ENCODE results near the gene BDKRB1.

The BDKRB1 gene

DNA sequence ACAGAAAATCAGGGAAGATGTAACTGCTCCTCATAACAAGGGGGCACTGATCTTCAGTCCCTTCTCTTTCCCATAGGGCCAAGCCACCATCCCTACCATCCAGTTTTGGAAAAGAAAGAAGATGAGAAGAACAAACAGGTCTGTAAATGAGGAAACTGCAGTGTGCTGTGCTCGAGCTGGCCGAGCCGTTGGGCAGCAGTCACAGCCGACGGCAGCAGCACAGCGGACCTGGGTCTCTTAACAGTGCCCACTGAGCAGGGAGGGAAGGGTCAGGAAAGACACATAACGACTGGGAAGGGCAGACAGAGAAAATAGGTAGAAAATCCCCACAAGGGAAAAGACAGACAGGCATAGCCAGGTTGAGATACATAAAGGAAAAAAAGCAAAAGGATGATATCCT lies 38.2 kb downstream of the BDKRB1 start:
- no peak overlapping the region for H3K4me3 ChIP-seq (ENCODE audit: low read length)
- no peaks in the 10 kb centered on the region for H3K9me3 ChIP-seq (ENCODE audit: control insufficient read depth, insufficient read depth, low read length)
- peaks cover 2% of the 10 kb centered on the region; the same call in 1 of the 2 replicates for H3K36me3 ChIP-seq (ENCODE audit: control insufficient read depth, insufficient read depth, low read length)
- no peaks in the 10 kb centered on the region for H3K4me1 ChIP-seq (ENCODE audit: control insufficient read depth, insufficient read depth, low read length)
- DNase-seq (ENCODE audit: low read depth, low spot score) = no peak
- WGBS (ENCODE audit: insufficient coverage, insufficient read length) = no CpG with 5 or more reads among the region's 7 CpGs
- H3K27me3 ChIP-seq (ENCODE audit: control insufficient read depth, insufficient read depth, low read length) = no peaks in the 10 kb centered on the region
- no peak overlapping the region for H3K27ac ChIP-seq (ENCODE audit: low read length)

DNA sequence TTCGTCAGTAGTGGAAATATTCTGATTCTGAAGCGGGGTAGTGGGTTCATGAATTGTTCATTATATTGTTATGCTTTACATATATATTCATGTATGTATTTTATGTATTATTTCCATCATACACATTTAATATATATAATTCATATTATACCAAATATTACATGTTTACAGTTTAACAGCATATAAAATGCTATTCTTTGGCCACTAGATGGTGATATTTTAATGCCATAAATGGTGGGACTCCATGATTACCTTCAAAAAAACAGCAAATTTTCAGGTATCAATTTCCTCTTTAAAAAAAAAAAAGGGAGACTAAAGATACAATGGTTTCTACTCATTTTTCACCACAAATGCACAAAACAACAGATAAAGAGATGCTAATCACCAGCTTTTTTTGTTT lies 41.0 kb downstream of the BDKRB1 start:
- Histone ChIP-seq H3K9me3 (ENCODE audit: control insufficient read depth, insufficient read depth, low read length) (no peaks in the 10 kb centered on the region), H3K4me1 (ENCODE audit: control insufficient read depth, insufficient read depth, low read length) (no peaks in the 10 kb centered on the region), H3K27ac (ENCODE audit: low read length) (no peak overlapping the region), H3K27me3 (ENCODE audit: control insufficient read depth, insufficient read depth, low read length) (no peaks in the 10 kb centered on the region), H3K36me3 (ENCODE audit: control insufficient read depth, insufficient read depth, low read length) (no peaks in the 10 kb centered on the region; the same call in 1 of the 2 replicates), H3K4me3 (ENCODE audit: low read length) (no peak overlapping the region)
- DNase-seq (ENCODE audit: low read depth, low spot score) = no peak
- WGBS (ENCODE audit: insufficient coverage, insufficient read length) = no CpG with 5 or more reads among the region's 2 CpGs

DNA sequence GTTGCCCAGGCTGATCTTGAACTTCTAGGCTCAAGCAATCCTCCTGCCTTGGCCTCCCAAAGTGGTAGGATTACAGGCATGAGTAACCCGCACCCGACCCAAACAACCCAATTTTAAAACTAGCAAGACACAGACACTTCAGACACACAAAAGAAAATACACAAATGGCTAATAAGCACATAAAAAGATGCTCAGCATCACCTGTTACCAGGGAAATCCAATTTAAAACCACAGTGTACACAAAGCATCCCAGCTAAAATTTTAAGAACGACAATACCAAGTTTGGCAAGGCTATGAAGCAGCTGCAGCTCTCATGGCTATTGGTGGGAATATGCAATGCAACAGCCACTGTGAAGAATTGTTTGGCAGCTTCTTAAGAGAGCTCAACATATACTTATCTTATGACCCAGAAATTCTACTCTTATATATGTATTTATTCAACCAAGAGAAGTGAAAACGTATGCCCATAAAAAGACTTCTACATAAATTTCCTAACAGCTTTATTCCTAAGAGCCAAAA lies 42.0 kb downstream of the BDKRB1 start:
- Histone ChIP-seq H3K27me3 (ENCODE audit: control insufficient read depth, insufficient read depth, low read length) (no peaks in the 10 kb centered on the region), H3K9me3 (ENCODE audit: control insufficient read depth, insufficient read depth, low read length) (no peaks in the 10 kb centered on the region), H3K4me3 (ENCODE audit: low read length) (no peak overlapping the region), H3K36me3 (ENCODE audit: control insufficient read depth, insufficient read depth, low read length) (no peaks in the 10 kb centered on the region; the same call in 1 of the 2 replicates), H3K27ac (ENCODE audit: low read length) (no peak overlapping the region), H3K4me1 (ENCODE audit: control insufficient read depth, insufficient read depth, low read length) (no peaks in the 10 kb centered on the region)
- DNase-seq (ENCODE audit: low read depth, low spot score) = no peak
- no CpG with 5 or more reads among the region's 4 CpGs for WGBS (ENCODE audit: insufficient coverage, insufficient read length)

DNA sequence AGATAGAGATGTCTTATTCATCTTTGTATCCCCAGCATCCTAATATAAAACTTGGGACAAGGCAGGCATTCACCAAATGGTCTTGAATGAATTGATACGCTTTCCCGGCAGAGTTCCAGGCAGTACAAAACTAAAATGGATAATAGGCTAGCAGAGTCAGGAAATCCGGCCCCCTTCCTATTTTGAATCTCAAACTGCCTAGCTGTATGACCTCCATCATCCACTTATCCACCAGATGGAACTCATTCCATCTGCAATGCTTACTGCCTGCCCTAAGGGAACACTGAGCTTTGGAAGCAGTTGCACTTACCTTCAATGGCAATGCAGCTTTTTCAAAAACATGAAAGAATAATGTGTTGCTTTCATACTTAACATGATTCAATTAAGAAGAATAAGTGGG lies 43.4 kb downstream of the BDKRB1 start:
- H3K27me3 ChIP-seq (ENCODE audit: control insufficient read depth, insufficient read depth, low read length) = no peaks in the 10 kb centered on the region
- H3K27ac ChIP-seq (ENCODE audit: low read length) = no peak overlapping the region
- H3K4me3 ChIP-seq (ENCODE audit: low read length) = no peak overlapping the region
- DNase-seq (ENCODE audit: low read depth, low spot score) = no peak
- no CpG with 5 or more reads among the region's 3 CpGs for WGBS (ENCODE audit: insufficient coverage, insufficient read length)
- no peaks in the 10 kb centered on the region; the same call in 1 of the 2 replicates for H3K36me3 ChIP-seq (ENCODE audit: control insufficient read depth, insufficient read depth, low read length)
- H3K4me1 ChIP-seq (ENCODE audit: control insufficient read depth, insufficient read depth, low read length) = no peaks in the 10 kb centered on the region
- no peaks in the 10 kb centered on the region for H3K9me3 ChIP-seq (ENCODE audit: control insufficient read depth, insufficient read depth, low read length)

DNA sequence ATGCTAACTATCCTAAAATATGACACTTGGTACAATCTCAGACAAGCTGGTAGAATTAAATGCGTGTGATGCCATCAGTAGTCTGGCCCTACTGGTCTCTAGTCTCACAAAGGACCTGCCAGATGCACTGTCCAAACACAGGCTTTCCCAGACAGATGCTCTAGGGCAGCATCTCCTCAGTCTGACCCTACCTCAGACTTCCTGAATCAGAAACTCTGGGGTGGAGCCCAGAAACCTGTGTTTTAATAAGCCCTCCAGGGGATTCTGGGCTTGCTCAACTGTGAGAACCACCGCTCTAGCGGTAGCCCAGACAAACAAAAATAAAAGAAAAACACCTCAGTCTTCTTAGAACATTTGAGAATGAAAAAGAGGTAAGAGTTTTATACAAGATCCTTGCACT lies 48.0 kb downstream of the BDKRB1 start:
- H3K4me3 ChIP-seq (ENCODE audit: low read length) = no peak overlapping the region
- H3K36me3 ChIP-seq (ENCODE audit: control insufficient read depth, insufficient read depth, low read length) = no peaks in the 10 kb centered on the region; the same call in 1 of the 2 replicates
- no peak for DNase-seq (ENCODE audit: low read depth, low spot score)
- no peak overlapping the region for H3K27ac ChIP-seq (ENCODE audit: low read length)
- WGBS (ENCODE audit: insufficient coverage, insufficient read length) = no CpG with 5 or more reads among the region's 3 CpGs
- H3K27me3 ChIP-seq (ENCODE audit: control insufficient read depth, insufficient read depth, low read length) = no peaks in the 10 kb centered on the region; the same call in 1 of the 2 replicates
- H3K9me3 ChIP-seq (ENCODE audit: control insufficient read depth, insufficient read depth, low read length) = no peaks in the 10 kb centered on the region
- no peaks in the 10 kb centered on the region for H3K4me1 ChIP-seq (ENCODE audit: control insufficient read depth, insufficient read depth, low read length)

DNA sequence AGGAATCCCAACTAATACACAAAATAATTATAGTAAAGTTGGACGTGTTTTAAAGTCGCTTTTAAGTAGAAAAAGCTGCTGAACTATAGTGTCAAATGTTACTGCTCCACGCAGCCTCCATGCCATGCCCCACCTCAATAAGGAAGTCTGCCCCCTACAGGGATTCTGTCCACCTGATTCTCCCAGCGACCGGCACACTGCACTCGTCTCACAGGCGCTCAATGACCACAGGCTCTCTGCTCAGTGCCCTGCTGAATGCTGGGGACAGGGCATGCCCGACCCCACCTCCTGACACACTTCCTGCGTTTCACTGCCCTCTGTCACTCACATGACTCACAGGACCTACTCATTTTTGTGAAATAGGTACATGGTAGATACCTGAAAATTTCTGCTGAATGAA lies 48.9 kb downstream of the BDKRB1 start:
- H3K36me3 ChIP-seq (ENCODE audit: control insufficient read depth, insufficient read depth, low read length) = no peaks in the 10 kb centered on the region; the same call in 1 of the 2 replicates
- DNase-seq (ENCODE audit: low read depth, low spot score) = no peak
- no CpG with 5 or more reads among the region's 9 CpGs for WGBS (ENCODE audit: insufficient coverage, insufficient read length)
- H3K9me3 ChIP-seq (ENCODE audit: control insufficient read depth, insufficient read depth, low read length) = no peaks in the 10 kb centered on the region
- no peaks in the 10 kb centered on the region; the same call in 1 of the 2 replicates for H3K27me3 ChIP-seq (ENCODE audit: control insufficient read depth, insufficient read depth, low read length)
- H3K27ac ChIP-seq (ENCODE audit: low read length) = no peak overlapping the region
- H3K4me3 ChIP-seq (ENCODE audit: low read length) = no peak overlapping the region
- H3K4me1 ChIP-seq (ENCODE audit: control insufficient read depth, insufficient read depth, low read length) = no peaks in the 10 kb centered on the region

DNA sequence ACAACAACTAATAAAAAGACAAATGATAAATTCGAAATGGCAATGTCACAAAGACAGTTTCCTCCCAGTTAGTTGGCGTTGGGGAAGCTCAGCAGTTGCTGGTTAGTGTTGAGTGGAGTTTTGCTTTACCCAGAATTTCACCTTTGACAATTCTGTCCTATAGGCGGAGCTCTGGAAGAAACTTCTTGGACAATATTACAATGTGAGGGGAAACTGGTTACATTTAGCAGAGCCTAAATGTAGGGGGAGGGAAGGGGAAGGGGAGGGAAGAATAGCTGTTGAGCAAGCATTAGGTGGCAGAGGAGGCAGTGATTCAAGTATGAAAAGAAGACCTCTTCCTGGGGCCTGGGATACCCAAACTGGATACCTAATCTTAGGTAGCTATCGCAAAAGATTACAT lies 51.4 kb downstream of the BDKRB1 start:
- H3K9me3 ChIP-seq (ENCODE audit: control insufficient read depth, insufficient read depth, low read length) = no peaks in the 10 kb centered on the region
- H3K27ac ChIP-seq (ENCODE audit: low read length) = no peak overlapping the region
- WGBS (ENCODE audit: insufficient coverage, insufficient read length) = no CpG with 5 or more reads among the region's 4 CpGs
- H3K4me3 ChIP-seq (ENCODE audit: low read length) = no peak overlapping the region
- no peaks in the 10 kb centered on the region for H3K4me1 ChIP-seq (ENCODE audit: control insufficient read depth, insufficient read depth, low read length)
- DNase-seq (ENCODE audit: low read depth, low spot score) = no peak
- no peaks in the 10 kb centered on the region; the same call in 1 of the 2 replicates for H3K27me3 ChIP-seq (ENCODE audit: control insufficient read depth, insufficient read depth, low read length)
- peaks cover 2% of the 10 kb centered on the region; the same call in 1 of the 2 replicates for H3K36me3 ChIP-seq (ENCODE audit: control insufficient read depth, insufficient read depth, low read length)

DNA sequence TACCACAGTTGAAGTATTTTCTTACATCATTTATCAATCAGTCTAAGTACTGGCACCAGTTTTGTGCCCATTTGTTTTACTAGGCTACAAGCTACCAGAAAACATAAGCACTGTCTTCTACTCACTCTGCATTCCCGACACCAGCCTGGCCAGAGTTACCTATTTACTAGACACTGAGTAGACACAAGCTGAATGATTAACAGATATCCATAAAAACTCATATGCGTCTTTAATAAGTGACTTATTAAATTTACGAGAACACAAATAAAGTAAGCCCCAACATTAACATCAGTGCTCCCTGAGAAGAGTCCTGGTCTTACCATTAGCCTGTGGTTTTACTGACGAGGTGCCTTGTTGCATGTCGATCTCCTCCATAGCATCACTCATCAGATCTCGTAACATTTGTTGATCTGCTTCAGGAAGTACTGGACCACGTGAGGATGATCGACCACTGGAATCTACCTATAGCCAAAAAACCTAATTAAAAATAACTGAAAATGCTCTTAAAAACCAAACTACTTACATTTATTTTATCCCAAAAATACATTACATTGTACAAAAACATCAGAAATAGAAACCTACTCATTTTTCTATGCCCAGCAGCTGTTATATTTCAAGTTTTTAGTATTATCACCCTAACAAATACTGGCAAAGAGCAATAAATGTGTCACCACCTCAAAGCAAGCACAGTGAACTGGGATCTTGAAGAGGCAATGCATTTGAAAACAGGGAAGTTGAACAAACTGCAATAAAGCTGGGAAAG lies 53.3 kb downstream of the BDKRB1 start:
- Histone ChIP-seq H3K4me3 (ENCODE audit: low read length) (no peak overlapping the region), H3K4me1 (ENCODE audit: control insufficient read depth, insufficient read depth, low read length) (no peaks in the 10 kb centered on the region), H3K36me3 (ENCODE audit: control insufficient read depth, insufficient read depth, low read length) (peaks cover 2% of the 10 kb centered on the region; the same call in 1 of the 2 replicates), H3K27me3 (ENCODE audit: control insufficient read depth, insufficient read depth, low read length) (no peaks in the 10 kb centered on the region; the same call in 1 of the 2 replicates), H3K27ac (ENCODE audit: low read length) (no peak overlapping the region), H3K9me3 (ENCODE audit: control insufficient read depth, insufficient read depth, low read length) (no peaks in the 10 kb centered on the region)
- WGBS (ENCODE audit: insufficient coverage, insufficient read length) = no CpG with 5 or more reads among the region's 8 CpGs
- no peak for DNase-seq (ENCODE audit: low read depth, low spot score)

DNA sequence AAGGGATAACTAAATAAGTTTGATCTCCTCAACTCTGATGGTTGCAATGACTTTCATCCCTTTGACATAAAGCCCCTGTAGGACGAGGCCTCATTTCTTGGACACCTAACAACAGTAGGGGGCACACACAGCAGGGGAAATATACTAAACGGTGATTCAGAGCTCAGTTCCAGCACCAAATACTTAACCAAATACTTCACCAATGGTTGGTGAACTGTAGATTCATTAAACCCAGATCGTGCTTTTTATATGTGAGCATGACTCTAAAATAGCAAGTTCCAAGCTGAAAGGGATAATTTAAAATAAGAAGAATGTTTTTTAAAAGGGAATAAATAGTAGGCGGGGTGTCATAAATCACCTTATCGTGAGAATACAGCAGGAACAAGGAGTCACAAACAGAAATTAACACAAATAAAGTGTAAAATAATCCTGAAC lies 53.9 kb downstream of the BDKRB1 start:
- DNase-seq (ENCODE audit: low read depth, low spot score) = no peak
- H3K4me1 ChIP-seq (ENCODE audit: control insufficient read depth, insufficient read depth, low read length) = no peaks in the 10 kb centered on the region
- no peak overlapping the region for H3K27ac ChIP-seq (ENCODE audit: low read length)
- H3K27me3 ChIP-seq (ENCODE audit: control insufficient read depth, insufficient read depth, low read length) = no peaks in the 10 kb centered on the region; the same call in 1 of the 2 replicates
- no peaks in the 10 kb centered on the region for H3K9me3 ChIP-seq (ENCODE audit: control insufficient read depth, insufficient read depth, low read length)
- H3K36me3 ChIP-seq (ENCODE audit: control insufficient read depth, insufficient read depth, low read length) = peaks cover 2% of the 10 kb centered on the region; the same call in 1 of the 2 replicates
- no peak overlapping the region for H3K4me3 ChIP-seq (ENCODE audit: low read length)
- 90% methylated on average over 2 of the region's 5 CpGs for WGBS (ENCODE audit: insufficient coverage, insufficient read length)

DNA sequence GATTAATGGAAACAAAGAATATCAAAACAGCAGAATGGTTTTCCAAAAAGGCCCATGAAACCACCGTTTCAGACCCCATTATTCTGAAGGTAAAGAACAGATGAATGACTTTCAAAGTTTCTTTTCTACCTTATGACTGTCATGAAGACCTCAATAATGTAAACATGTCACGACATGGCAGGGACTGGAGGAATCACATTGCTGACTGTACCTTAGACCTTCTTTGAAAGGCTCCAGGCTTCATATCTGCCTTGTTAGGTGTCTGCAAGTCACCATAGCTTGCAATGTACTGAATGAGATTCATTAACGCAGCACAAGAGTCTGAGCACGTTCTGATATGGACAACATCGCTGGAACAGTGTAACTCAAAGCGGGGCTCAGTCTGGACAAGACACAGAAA lies 54.9 kb downstream of the BDKRB1 start:
- H3K4me3 ChIP-seq (ENCODE audit: low read length) = no peak overlapping the region
- no peak for DNase-seq (ENCODE audit: low read depth, low spot score)
- no peaks in the 10 kb centered on the region for H3K9me3 ChIP-seq (ENCODE audit: control insufficient read depth, insufficient read depth, low read length)
- no peak overlapping the region for H3K27ac ChIP-seq (ENCODE audit: low read length)
- WGBS (ENCODE audit: insufficient coverage, insufficient read length) = no CpG with 5 or more reads among the region's 6 CpGs
- no peaks in the 10 kb centered on the region for H3K4me1 ChIP-seq (ENCODE audit: control insufficient read depth, insufficient read depth, low read length)
- no peaks in the 10 kb centered on the region; the same call in 1 of the 2 replicates for H3K27me3 ChIP-seq (ENCODE audit: control insufficient read depth, insufficient read depth, low read length)
- peaks cover 2% of the 10 kb centered on the region; the same call in 1 of the 2 replicates for H3K36me3 ChIP-seq (ENCODE audit: control insufficient read depth, insufficient read depth, low read length)
